Pericardium fibroblast (primary cell): ENCODE measurements around the gene TBC1D8. TPM values are rescaled to one million over a fixed set of nuclear protein-coding genes. Genes with fewer than 3 reads are reported as not detected.

ENCODE experiments used
- total RNA-seq: library from RNA; depleted of rRNA; stranded (reverse); fragments of >200 nt; gene quantifications from 2 replicates; pipeline ENCODE4 v1.2.3, GENCODE V29; 2015

Gene TBC1D8
- total RNA-seq = 11.4 and 13.5 TPM in 2 replicates

DNA sequence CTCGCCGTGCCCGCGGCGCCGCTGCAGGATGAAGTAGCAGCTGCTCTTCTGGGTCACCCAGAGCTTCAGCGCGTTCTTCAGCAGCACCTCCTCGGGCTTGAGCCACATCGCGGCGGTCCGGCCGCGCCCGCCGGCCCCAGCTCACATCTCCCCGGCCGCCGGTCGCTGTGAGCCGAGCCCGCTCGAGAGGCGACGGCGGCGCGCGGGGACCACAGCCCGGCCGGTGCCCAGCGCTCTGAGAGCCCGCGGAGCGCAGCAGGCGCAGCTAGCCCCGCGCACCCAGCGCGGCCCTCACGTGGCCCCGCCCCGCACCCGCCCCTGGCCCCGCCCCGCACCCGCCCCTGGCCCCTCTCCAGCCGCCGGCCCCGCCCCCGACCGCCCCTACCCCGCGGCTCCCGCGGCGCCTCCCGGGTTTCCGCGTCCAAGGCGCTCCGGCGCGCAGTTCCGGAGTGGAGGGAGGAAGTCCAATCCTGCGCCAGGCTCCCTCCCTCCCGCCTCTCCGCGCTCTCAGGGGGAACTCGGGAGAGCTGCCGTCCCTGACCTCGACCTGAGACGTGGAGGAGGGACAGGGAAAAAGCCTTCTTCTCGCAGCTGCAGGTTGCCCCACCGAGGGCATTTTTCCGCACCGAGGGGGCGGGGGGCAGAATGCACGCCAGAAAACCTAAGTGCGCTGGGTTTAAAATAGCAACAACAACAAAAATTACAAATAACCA is at the start of gene TBC1D8:
TSS of gene TBC1D8 (minus strand) at position 237 of the 713 bp plus-strand sequence. CDS start at position 108, 129 bp downstream.

DNA sequence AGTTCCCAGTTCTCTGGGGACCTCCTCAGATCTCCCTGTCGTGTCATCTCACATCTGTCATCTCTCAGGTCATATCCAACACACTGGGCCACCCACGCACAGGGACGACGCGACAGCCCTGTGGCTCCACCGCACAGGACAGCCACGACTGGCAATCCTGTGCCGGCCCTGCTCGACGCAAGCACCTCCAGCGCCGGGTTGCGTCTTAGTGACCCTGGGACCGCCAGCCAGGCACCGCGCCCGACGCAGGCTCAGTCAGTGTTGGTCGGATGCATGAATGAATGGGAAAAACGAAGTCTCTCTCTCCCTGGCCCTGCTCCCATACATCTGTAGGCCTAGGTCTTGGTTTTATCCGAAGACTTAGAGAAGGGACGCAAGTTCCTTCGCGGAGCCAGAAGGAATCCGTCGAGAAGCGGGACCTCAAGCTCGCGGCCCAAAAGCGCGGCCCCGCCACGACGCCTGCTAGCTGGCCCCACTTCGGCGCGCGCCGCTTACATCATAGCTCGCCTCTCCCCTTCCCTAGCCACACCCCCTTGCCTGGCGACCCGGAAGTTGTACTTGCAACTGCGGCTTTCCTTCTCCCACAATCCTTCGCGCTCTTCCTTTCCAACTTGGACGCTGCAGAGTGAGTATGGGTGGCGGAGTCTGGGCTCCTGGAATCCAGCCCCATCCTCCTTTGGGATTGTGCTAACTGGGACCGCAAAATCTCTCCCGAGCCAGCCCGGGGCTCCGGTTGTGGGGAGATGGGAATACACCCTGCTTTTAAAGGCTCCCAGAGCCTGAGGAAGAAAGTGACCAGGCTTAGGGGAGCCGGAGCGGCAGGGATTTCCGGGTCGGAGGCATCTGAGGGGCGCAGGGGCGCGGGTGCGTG is 149.3 kb downstream of the TBC1D8 start, which contains the start of gene RPL31:
TSS of gene RPL31 (plus strand) at position 599 of the 871 bp plus-strand sequence. CDS start 413 bp downstream, outside the sequence.

Other genes starting within 250 kb of the TBC1D8 start
- gene RPL31, start 149.1 kb downstream of the TBC1D8 start, total RNA-seq = 1,697 and 2,108 TPM in 2 replicates
- gene CNOT11, start 101.5 kb upstream of the TBC1D8 start, total RNA-seq = 22.1 and 40.4 TPM in 2 replicates
- gene RNF149, start 157.3 kb upstream of the TBC1D8 start, total RNA-seq = 29.4 and 39.4 TPM in 2 replicates
- gene CREG2, start 236.1 kb upstream of the TBC1D8 start, total RNA-seq = 3.3 TPM in 1 of 2 replicates, not detected in the other